Measurements from ENCODE around the gene ZNF580.

DNA sequence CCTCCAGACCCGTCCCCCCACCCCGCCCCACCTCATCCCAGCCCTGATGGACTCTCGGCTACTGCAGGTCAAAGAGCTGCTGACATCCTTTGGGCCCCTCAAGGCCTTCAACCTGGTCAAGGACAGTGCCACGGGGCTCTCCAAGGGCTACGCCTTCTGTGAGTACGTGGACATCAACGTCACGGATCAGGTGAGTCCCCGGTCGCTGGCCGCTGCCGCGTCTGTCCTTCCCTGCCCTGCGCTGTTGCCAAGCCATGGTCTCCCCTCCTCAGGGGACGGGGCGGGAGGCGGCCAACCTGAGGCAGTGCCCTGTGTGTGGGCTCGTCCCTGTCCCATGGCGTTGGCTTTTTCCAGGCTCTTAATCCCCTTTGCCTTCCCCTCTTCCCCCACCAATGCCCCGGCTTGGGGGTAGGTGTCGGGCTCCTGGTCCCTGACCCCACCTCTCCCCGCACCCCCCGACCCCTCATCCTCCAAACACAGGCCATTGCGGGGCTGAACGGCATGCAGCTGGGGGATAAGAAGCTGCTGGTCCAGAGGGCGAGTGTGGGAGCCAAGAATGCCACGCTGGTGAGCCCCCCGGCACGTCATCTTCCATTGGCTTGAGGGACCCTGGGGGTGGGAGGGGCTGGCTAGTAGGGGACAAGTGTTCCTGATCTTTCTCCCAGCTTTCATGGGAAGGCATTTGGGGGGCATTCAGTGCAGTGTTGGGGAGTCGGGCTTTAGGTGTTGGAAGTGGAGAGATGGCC is 28.0 kb downstream of the ZNF580 start:
- TF ChIP-seq CTCF (IDR thresholded peaks at IDR 0.05) (no peak), POLR2AphosphoS5 (IDR thresholded peaks at IDR 0.05) (no peak), POLR2A (IDR thresholded peaks at IDR 0.05) (no peak)

All from sigmoid colon (tissue), 4 donors.